GM21515 (cell line): ENCODE measurements around the gene EPGN.
A peak's percentile ranks its signal among the peaks of the same experiment; 100 is the strongest.
"Not testable (repeated sequence)": the region's sequence is repeated elsewhere in the genome, so short reads cannot be mapped to it uniquely, and the experiment has no call there.

ENCODE experiments used
- ATAC-seq: cut with Tn5 transposase; IDR thresholded peaks from one replicate; pipeline ENCODE4 v1.9.1; 2021; ENCODE audit not compliant: unreplicated experiment

Gene EPGN

GRCh38 chr4:74335341-74336021 lies 27.2 kb downstream of the EPGN start:
- peak; percentile 82 for ATAC-seq

- ATAC-seq: no peak
These were observed 30.6 kb downstream of the EPGN start for GRCh38 chr4:74338792-74339333.

GRCh38 chr4:74339501-74339900 lies 31.2 kb downstream of the EPGN start:
- ATAC-seq: no peak

- ATAC-seq: not testable (repeated sequence)
These were observed 32.2 kb downstream of the EPGN start for GRCh38 chr4:74340421-74340820.

GRCh38 chr4:74344031-74344430 lies 35.8 kb downstream of the EPGN start:
- ATAC-seq: no peak

GRCh38 chr4:74353858-74354257 lies 45.6 kb downstream of the EPGN start:
- no peak for ATAC-seq

GRCh38 chr4:74357965-74358364 lies 49.7 kb downstream of the EPGN start:
- ATAC-seq: no peak

- no peak for ATAC-seq
These were observed 53.4 kb downstream of the EPGN start for GRCh38 chr4:74361671-74362070.

- ATAC-seq: no peak
These were observed 54.1 kb downstream of the EPGN start for GRCh38 chr4:74362347-74362746.

GRCh38 chr4:74364256-74364651 lies 56.0 kb downstream of the EPGN start:
- no peak for ATAC-seq

GRCh38 chr4:74364652-74365491 lies 56.6 kb downstream of the EPGN start, which contains the start of gene EREG:
Gene EREG, plus strand, starts transcription at chr4:74365145. Its CDS starts 164 bp downstream, at chr4:74365309.
- ATAC-seq: no peak

GRCh38 chr4:74365761-74366160 lies 57.5 kb downstream of the EPGN start:
- ATAC-seq: no peak
